ENCODE results near the gene LDLRAD4.

Gene LDLRAD4

GRCh38 chr18:13436576-13436975, 218.0 kb downstream of the LDLRAD4 start:
- DNase-seq = peak; percentile 83

- no peak for DNase-seq
Measured at GRCh38 chr18:13437034-13437433, 218.5 kb downstream of the LDLRAD4 start.

GRCh38 chr18:13437796-13438506, 219.4 kb downstream of the LDLRAD4 start:
- no peak for DNase-seq

DNA sequence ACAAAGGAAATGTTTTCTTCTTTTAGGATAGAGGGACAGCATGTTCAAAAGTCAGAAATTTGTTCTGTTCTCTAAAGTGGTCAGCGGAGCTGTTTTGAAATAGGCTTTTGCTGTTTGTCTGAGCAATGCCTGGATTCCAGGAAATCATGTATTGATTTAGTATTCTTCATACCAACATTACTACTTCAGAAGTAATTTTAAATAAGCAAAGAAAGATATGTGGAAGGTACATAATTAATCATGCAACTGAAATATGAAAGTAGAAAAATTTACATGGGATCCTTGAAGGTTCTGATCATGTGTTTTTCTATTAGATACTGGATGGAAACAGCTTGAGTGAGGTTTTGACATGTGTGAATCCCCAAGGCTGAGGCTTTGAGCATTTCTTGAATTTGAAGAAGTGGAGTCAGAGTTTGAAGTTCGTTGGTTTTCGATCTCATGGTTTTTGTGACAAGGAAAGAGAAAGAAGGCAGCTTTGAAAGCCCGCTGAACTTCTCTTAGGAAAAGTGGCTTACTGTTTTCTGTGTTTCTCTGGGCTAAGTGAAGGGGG, 220.0 kb downstream of the LDLRAD4 start:
- DNase-seq = no peak

- no peak for DNase-seq
Measured at GRCh38 chr18:13439461-13439860, 220.9 kb downstream of the LDLRAD4 start.

- DNase-seq = no peak
Measured at GRCh38 chr18:13440277-13441248, 222.0 kb downstream of the LDLRAD4 start.

DNA sequence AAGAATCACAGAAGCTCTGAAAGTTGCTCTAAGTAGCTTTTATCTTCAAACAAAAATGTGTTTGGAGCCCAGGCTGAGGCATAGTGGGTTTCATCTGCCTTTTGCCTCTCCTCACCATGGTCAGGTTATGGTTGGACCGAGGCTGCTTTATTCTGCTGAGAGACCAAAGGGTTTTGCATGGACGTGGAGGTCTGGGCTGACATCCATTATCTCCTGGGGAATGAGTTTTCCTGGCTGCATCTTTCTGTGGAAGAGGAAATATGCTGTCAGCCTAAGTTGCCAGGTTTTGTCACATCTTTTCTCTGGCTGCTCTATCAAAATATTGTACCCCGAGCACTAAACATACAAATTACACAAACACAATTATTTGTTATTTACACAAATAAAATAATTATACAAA, 223.2 kb downstream of the LDLRAD4 start:
- DNase-seq = no peak

GRCh38 chr18:13442451-13442850, 223.9 kb downstream of the LDLRAD4 start:
- no peak for DNase-seq

- DNase-seq = no peak
Measured at GRCh38 chr18:13443552-13443951, 225.0 kb downstream of the LDLRAD4 start.

- no peak for DNase-seq
Measured at GRCh38 chr18:13444430-13445240, 226.1 kb downstream of the LDLRAD4 start.

DNA sequence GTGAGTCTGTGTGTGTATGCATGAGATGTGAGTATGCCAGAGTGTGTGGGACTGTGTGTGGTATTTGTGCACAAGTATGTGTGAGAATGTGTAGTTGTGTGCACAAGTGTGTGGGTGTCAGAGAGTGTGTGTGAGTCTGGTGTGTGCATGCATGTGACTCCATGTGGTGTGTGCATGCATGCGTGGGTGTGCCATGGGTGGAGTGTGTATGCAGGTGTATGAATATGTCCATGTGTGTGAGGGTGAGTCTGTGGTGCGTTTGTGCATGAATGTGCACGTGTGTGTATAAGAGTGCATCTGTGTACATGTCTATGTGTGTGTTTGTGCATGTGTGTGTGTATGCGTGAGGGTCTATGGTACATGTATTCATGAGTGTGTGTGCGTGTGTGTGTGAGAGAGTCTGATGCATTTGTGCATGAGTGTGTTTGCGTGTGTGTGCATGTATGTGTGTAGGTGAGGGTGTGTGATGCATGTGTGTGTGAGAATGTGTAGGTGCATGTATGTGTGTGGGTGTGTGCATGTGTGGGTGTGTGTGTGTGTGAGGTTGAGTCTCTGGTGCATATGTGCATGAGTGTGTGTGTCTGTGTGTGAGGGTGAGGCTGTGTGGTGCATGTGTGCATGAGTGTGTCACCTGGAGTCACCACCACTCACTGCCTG, 226.8 kb downstream of the LDLRAD4 start:
- no peak for DNase-seq

DNA sequence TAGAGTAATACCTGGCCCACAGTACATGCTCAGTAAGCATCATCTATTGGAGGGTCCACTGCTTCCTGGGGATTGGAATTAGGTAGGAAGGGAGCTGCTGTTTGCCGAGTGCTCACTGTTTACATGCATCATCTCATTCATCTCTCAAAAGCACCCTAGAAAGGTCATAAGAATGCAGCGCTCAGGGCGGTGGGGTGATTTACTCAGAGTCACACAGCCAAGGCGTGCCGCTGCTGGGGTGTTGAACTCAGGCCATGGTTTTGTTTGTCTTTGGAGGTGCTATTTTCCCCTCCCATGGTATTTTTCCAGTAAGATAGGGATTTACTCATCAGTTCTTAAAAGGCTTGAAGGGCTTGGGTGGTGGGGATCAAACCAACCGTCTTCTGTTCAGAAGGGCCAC, 227.5 kb downstream of the LDLRAD4 start:
- DNase-seq = no peak

DNA sequence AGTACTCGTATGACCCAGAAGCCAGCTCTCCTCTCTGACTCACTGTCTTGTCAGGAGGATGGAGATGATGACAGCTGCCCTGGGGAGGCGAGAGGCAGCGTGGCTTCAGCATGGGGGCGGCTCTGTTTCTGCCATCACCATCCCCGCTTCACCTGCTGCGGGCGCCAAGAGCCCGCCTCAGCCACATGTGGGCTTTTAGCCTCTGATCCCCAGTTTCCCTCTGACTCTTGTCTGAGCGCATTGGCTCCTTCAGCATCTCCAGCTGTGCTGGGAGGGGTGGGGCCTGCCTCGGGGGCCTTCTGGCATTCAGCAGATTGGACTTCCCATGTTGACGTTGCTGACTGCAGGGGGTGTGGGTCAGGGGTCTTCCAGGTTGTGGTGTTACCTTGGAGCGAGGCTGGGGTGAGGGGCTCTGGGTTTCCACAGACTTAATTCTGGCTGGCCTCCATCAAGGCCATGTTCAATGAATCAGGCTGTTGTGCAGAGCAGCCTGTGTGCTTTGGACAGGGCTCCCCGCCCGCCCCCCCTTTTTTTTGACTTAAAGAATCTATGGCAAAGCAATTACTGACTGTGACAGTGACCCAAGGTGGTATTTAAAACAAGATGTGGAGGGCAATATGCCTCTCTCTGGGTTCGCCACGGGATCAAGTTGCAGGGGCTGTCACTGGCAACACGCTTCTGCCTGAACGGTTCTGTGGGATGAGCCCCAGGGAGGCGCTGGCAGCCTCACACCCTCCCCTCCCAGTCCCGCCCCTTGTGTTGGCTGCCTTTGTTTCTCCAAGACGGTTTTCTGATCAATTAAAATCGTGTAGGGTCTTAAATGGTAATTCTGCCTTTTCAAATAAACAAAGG, 228.3 kb downstream of the LDLRAD4 start:
- DNase-seq = peak; percentile 64

- peak; percentile 68 for DNase-seq
Measured at GRCh38 chr18:13447621-13448334, 229.2 kb downstream of the LDLRAD4 start.

- DNase-seq = no peak
Measured at GRCh38 chr18:13448335-13448795, 229.8 kb downstream of the LDLRAD4 start.

GRCh38 chr18:13449651-13450050, 231.1 kb downstream of the LDLRAD4 start:
- DNase-seq = no peak

GRCh38 chr18:13450289-13451212, 232.0 kb downstream of the LDLRAD4 start:
- DNase-seq = no peak

GRCh38 chr18:13451213-13451540, 232.6 kb downstream of the LDLRAD4 start:
- no peak for DNase-seq

- no peak for DNase-seq
Measured at GRCh38 chr18:13451661-13452387, 233.3 kb downstream of the LDLRAD4 start.

All from left hindlimb (tissue), 1 donor.